Measurements from ENCODE around the gene SPAG16. TPM values are rescaled to one million over a fixed set of nuclear protein-coding genes. Genes with fewer than 3 reads are reported as not detected.
A peak's percentile ranks its signal among the peaks of the same experiment; 100 is the strongest.

The SPAG16 gene
- total RNA-seq, 1 experiment from 2014 or later, result 16.0 TPM

DNA sequence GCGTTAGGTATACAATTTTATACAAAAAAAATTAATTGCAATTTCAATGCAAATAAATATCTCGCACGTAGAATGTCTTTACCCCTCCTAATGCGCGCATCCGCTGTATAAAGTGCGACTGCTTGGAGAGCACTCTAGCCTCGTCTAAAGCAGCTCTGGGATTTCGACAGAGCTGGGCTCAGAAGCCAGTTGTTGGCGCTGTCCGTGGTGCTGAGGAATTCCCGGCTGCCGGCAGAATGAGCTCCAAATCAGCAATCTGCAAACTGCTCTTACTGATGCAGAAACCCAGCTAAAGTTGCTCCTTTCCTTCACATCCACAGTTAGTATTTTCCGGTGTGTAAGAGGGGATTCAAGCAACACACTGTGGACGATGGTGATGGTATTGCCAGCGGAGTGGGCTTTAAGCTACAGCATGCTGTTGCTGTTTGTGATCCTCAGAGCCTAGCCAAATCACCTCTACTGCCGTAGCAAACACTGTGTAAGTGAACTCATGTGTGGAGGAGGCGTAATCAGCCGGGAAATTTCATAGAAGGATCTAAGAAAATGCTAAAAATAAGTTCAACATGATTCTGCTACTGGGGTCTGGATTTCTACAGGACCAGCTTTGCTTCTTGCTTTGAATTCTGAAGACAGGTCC is 1126.8 kb downstream of the SPAG16 start, which contains the start of gene VWC2L (continued):
- TF ChIP-seq, protein P1, sequence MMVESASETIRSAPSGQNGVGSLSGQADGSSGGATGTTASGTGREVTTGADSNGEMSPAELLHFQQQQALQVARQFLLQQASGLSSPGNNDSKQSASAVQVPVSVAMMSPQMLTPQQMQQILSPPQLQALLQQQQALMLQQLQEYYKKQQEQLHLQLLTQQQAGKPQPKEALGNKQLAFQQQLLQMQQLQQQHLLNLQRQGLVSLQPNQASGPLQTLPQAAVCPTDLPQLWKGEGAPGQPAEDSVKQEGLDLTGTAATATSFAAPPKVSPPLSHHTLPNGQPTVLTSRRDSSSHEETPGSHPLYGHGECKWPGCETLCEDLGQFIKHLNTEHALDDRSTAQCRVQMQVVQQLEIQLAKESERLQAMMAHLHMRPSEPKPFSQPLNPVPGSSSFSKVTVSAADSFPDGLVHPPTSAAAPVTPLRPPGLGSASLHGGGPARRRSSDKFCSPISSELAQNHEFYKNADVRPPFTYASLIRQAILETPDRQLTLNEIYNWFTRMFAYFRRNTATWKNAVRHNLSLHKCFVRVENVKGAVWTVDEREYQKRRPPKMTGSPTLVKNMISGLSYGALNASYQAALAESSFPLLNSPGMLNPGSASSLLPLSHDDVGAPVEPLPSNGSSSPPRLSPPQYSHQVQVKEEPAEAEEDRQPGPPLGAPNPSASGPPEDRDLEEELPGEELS (CRISPR knock-in tag; IDR thresholded peaks at IDR 0.05), result peak; percentile 86
- no peak for TF ChIP-seq NR1H2 (CRISPR knock-in tag; IDR thresholded peaks at IDR 0.05)
- TF ChIP-seq, protein P2, sequence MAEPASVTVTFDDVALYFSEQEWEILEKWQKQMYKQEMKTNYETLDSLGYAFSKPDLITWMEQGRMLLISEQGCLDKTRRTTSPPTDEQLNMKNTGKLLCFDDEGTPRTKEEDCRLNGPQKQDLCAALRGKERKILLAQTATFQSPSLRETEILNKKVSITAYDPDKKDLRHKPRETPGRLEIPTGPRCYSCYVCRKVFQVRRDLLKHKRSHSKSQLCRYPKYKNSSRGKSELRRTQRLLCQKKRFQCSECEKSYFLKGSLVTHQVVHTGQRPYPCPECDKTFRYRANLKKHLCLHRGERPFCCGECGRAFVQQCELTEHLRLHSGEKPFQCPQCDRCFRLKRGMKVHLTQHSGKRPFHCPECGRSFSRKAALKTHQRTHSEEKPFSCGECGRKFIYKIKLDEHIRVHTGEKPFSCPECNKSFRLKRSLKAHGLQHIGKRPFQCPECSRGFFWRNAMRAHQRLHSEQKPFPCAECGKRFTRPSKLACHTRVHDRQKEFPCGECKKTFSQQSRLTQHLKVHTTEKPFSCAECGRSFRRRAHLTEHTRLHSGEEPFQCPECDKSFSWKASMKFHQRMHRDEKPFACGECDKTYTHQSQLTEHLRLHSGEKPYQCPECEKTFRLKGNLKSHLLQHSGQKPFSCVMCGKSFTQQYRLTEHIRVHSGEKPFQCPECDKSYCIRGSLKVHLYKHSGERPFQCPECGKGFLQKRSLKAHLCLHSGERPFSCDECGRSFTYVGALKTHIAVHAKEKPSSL (CRISPR knock-in tag; conservative IDR thresholded peaks at IDR 0.05), result no peak
- no peak for TF ChIP-seq ZNF121 (CRISPR knock-in tag; IDR thresholded peaks at IDR 0.05)
- TF ChIP-seq ZNF138 (CRISPR knock-in tag; conservative IDR thresholded peaks at IDR 0.05), result 0 out of 2 replicates have a peak, but pooled peaks have one; percentile 59
- 0 out of 2 replicates have a peak, but pooled peaks have one; percentile 67 for TF ChIP-seq FOXK1 (CRISPR knock-in tag; IDR thresholded peaks at IDR 0.05)
- TF ChIP-seq CBFB (CRISPR knock-in tag; IDR thresholded peaks at IDR 0.05; ENCODE audit: low read depth), result 0 out of 2 replicates have a peak, but pooled peaks have one; percentile 50
- TF ChIP-seq ZNF317 (CRISPR knock-in tag; IDR thresholded peaks at IDR 0.05; ENCODE audit: borderline replicate concordance, low read depth), result no peak
- no peak for TF ChIP-seq KAT7 (CRISPR knock-in tag; IDR thresholded peaks at IDR 0.05; ENCODE audit: borderline replicate concordance)
- TF ChIP-seq, protein P3, sequence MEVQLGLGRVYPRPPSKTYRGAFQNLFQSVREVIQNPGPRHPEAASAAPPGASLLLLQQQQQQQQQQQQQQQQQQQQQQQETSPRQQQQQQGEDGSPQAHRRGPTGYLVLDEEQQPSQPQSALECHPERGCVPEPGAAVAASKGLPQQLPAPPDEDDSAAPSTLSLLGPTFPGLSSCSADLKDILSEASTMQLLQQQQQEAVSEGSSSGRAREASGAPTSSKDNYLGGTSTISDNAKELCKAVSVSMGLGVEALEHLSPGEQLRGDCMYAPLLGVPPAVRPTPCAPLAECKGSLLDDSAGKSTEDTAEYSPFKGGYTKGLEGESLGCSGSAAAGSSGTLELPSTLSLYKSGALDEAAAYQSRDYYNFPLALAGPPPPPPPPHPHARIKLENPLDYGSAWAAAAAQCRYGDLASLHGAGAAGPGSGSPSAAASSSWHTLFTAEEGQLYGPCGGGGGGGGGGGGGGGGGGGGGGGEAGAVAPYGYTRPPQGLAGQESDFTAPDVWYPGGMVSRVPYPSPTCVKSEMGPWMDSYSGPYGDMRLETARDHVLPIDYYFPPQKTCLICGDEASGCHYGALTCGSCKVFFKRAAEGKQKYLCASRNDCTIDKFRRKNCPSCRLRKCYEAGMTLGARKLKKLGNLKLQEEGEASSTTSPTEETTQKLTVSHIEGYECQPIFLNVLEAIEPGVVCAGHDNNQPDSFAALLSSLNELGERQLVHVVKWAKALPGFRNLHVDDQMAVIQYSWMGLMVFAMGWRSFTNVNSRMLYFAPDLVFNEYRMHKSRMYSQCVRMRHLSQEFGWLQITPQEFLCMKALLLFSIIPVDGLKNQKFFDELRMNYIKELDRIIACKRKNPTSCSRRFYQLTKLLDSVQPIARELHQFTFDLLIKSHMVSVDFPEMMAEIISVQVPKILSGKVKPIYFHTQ (CRISPR knock-in tag; IDR thresholded peaks at IDR 0.05), result no peak
- TF ChIP-seq, protein P4, sequence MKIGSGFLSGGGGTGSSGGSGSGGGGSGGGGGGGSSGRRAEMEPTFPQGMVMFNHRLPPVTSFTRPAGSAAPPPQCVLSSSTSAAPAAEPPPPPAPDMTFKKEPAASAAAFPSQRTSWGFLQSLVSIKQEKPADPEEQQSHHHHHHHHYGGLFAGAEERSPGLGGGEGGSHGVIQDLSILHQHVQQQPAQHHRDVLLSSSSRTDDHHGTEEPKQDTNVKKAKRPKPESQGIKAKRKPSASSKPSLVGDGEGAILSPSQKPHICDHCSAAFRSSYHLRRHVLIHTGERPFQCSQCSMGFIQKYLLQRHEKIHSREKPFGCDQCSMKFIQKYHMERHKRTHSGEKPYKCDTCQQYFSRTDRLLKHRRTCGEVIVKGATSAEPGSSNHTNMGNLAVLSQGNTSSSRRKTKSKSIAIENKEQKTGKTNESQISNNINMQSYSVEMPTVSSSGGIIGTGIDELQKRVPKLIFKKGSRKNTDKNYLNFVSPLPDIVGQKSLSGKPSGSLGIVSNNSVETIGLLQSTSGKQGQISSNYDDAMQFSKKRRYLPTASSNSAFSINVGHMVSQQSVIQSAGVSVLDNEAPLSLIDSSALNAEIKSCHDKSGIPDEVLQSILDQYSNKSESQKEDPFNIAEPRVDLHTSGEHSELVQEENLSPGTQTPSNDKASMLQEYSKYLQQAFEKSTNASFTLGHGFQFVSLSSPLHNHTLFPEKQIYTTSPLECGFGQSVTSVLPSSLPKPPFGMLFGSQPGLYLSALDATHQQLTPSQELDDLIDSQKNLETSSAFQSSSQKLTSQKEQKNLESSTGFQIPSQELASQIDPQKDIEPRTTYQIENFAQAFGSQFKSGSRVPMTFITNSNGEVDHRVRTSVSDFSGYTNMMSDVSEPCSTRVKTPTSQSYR (CRISPR knock-in tag; IDR thresholded peaks at IDR 0.05), result no peak; the same call in 1 of the 2 replicates
- 0 out of 2 replicates have a peak, but pooled peaks have one; percentile 67 for TF ChIP-seq ELF4 (CRISPR knock-in tag; IDR thresholded peaks at IDR 0.05; ENCODE audit: low read depth)
- TF ChIP-seq, protein P5, sequence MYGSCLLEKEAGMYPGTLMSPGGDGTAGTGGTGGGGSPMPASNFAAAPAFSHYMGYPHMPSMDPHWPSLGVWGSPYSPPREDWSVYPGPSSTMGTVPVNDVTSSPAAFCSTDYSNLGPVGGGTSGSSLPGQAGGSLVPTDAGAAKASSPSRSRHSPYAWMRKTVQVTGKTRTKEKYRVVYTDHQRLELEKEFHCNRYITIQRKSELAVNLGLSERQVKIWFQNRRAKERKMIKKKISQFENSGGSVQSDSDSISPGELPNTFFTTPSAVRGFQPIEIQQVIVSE (CRISPR knock-in tag; IDR thresholded peaks at IDR 0.05; ENCODE audit: borderline replicate concordance), result no peak
- no peak for TF ChIP-seq MXD4 (CRISPR knock-in tag; IDR thresholded peaks at IDR 0.05; ENCODE audit: borderline replicate concordance)
- no peak for TF ChIP-seq TCF7 (CRISPR knock-in tag; IDR thresholded peaks at IDR 0.05; ENCODE audit: low read depth)
